HG03442 (cell line): Measurements from ENCODE around the gene HAPLN1.
A peak's percentile ranks its signal among the peaks of the same experiment; 100 is the strongest.

ENCODE experiments used
- ATAC-seq: cut with Tn5 transposase; IDR thresholded peaks from one replicate; pipeline ENCODE4 v1.9.1; 2021; ENCODE audit warnings: mild to moderate bottlenecking, moderate library complexity; ENCODE audit not compliant: unreplicated experiment

Gene HAPLN1

DNA sequence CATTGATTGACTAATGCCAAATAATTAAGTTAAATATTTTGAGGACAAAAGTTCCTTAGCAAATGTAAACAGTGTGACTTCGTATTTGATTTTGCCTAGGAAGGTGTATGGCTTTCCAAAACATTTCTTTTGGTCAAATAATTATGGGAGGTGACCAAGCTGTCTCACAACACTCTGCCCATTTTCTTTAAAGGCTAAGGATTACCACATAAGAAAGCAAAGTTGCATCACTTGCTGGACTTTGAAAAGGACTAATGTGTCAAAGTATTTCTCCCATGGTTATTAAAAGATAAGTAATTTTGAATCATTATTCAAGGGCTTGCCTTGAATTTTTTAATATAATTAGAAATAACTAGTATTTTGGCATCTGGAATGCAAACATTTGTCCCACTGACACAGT, 74.7 kb downstream of the HAPLN1 start:
- no peak for ATAC-seq

DNA sequence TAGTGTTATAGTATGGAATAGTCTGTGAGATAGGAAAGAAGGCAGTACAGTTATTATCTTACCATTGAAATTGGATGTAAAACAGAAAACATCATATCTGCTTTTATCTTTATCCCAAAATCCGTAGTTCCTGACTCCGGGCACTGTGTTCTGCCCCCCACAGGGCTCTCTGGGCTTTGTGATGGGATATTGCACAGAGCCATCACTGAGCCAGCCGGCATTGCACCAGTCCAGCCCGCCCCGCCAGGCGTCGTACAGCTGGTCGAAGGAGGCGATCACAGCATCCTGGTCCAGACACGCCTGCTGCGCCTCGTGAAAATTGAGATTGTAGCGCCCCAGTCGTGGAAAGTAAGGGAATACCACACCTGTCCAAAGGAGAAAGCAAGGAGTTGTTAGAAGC, 76.4 kb downstream of the HAPLN1 start:
- ATAC-seq = no peak

DNA sequence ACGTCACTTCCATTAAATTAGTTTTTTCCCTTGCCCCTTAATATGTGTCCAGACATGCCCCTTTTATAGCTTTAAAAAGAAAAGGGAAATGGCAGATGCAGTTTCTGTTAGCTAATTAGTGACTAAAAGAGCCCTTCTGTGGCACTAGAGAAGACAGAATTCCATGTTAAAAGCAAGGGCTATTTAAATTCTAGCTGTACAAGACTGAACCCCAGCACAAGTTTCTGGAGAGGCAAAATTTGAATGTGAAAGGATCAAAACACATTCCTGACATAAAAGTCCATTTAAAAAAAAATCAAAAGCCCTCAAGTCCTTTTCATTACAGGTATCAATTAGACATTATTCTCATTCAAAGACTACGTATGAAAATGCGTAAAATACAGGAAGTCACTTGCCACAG, 78.7 kb downstream of the HAPLN1 start:
- ATAC-seq = no peak

DNA sequence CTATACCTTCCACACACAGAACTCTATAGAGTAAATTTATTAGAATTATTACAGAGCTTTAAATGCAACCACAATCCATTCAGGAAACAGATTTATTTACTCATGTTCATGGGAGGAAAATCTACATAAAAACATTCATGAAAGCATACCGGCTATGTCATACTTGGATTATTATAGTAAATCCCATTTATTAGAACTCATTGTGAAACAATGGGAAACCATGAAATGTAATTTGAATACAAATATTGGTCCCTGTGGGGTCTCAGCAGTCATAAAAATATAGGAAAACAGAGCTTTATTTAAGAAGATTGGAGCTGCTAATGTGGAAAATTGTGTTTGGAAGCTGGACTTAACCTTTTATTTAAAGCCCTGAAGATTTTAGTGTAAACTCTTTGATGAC, 80.7 kb downstream of the HAPLN1 start:
- ATAC-seq = no peak

DNA sequence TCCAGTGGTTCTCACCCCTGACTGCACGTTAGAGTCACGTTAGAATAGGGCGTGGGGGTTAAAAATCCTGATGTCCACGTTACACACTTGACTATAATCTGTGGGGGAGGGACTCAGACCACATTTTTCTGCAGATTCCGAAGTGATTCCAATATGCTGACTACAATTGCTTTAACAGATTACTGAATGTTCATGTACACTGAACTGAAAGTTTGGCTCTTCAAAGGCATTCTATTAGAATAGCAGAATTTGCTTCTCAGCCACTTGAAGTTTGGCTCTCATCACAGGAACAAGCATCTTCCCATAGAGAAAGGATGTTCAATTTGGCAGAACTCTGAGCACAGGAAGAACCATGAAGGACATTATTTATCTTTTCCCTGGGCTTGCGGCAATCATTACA, 84.5 kb downstream of the HAPLN1 start:
- ATAC-seq = no peak

DNA sequence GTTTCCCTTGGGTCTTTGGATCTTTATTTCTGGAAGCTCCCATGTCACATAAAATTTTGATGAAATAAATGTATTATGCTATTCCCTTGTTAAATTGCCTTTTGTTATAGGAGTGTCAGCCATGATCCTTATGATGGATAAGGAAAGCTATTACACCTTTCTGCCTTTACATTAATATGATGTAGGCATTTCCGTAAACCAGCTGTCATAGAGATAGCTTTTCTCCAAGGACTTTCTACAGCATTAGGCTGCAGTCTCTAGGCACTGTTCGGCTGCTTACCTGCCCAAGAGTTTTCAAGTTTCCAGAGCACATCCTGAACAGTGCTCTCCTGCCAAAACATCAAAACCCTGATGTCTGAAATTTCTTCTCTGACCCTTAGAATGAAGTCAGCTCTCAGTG, 87.4 kb downstream of the HAPLN1 start:
- no peak for ATAC-seq

DNA sequence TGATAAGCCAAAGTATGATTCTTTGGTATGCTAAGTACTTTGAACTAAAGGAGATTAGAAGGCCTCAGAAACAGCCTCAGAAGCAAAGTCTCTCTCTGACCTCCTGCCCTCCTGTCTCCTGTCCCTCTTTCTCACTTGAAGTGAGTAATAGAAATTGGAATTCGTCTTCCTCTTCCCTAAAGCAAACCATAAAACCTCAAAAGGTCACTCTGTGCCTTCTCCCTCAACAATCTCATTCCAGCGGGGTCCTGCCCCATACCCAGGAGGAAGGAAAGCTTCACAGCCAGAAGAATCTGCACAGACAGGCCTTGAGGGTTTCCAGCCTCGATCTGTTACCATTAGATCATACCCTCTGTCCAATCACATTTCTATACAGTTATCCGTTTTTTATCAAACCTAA, 87.8 kb downstream of the HAPLN1 start:
- no peak for ATAC-seq

DNA sequence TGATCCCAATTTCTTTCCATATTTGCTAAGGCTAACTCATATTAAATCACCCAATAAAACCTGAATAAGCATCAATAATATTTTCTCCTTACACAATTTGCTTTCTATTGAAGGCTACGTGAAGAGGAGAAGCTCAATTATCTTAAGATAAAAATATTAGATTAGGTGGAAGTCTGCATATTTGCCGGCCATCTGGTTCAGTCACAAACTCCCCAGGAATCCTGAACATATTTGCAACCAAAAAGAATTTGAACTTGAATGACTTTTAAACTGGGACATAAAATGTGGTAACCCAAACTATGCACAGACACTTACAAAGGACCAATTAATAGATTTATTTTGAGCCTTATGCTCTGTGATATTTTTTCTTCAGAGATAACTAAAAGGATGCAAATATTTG, 92.3 kb downstream of the HAPLN1 start:
- no peak for ATAC-seq

DNA sequence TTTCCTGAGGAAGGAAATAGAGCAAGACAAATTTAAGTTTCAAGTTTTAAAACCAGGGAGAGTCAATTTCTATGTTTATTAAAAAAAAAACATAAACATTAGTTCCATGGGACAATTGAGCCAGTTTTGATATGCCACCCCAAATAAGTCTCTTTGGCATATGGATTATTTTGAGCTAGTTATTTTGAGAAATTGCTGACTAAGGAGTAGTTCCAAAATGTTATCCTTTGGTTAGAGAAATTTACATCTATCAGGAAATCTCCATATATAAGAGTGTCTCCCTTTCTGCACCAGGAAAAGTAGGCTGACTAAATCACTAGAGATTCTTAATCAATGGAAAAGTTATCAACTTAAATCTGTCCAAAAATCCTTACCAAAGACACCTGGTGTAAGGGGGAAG, 105.8 kb downstream of the HAPLN1 start:
- ATAC-seq = no peak

DNA sequence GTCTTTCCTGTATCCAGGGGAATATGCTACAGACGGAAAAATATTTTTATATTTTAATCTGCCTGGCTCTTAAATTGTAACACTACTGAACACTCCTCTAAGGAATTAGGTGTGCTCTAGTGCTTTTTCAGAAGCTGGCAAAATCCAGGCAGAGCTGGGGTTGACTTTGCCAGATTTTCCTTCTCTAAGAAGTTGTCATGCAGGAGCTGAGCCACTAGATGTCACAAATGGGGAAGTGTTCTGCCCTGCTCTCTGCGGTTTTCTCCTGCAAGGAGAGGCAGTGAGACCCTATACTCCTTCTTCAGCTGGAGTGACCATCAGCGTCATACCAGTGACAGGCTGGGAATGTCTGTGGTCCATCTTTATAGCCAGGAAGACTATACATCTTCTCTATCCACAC, 112.5 kb downstream of the HAPLN1 start:
- peak; percentile 50 for ATAC-seq

DNA sequence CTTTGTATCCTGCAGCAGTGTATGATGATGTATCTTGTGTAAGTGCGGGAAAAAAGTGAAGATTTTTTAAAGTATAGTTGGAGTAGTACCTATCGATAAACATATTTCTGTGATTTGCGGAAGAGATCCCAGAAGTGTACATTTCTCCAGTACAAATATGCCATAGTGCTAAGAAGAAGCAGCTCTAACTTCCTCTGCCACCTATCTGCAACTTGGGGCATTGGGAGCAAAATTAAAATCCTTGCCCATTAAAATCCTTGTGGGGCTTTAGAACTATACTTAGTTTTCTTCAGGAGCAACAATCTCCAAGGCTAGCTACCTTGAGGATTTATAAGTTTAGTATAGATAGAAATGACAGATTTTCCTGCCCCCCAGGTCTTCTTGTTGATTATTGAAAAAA, 125.4 kb downstream of the HAPLN1 start:
- no peak for ATAC-seq

DNA sequence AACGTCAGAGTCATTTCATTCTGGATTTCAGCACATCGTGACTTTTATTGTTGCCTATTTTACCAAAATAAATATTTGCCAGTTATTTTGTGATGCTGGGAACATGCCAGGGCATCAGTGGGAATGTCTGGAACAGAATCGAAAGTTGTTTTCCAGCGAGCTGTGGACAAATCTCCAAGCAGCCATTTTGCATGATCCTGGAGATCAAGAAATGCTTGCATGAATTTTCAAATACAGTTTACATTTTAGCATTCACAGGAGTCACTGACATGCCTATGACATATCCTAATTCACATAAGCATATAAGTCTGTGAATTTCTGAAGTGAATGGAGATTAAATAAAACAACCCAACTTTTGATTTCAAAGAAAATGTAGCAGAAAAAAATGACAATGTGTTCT, 129.7 kb downstream of the HAPLN1 start:
- no peak for ATAC-seq

DNA sequence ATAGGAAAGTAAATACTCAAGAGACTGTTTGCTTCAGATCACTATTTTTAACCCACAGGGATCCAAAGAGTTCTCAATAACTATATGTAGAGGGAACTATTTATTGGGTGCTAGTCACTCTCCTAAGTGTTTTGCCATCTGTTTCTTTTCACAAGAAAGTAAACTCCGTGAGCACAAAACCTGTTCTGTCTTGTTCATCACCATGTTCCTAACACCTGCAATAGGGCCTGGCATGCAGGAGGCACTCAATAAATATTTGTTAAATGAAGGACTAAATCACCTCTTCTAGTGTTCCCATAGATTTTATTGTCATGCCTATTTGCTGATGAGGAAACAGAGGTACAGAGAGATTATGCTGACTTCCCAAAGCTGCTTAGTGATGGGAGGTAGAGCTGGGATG, 130.9 kb downstream of the HAPLN1 start:
- no peak for ATAC-seq
